Neutrophil (primary cell): ENCODE measurements around the gene TSPAN32.

Experiments used
- H3K27ac ChIP-seq: fragments of 200-600 bp; sonication (generic); 2 replicates; pipeline ENCODE4 v1.5.1; 2016; ENCODE audit warnings: mild to moderate bottlenecking, moderate library complexity
- H3K27me3 ChIP-seq: fragments of 200-600 bp; sonication (generic); 2 replicates; pipeline ENCODE4 v1.6.0; 2016; ENCODE audit warnings: mild to moderate bottlenecking
- H3K36me3 ChIP-seq: fragments of 200-600 bp; sonication (generic); 2 replicates; pipeline ENCODE4 v1.5.1; 2017
- H3K4me1 ChIP-seq, 2 experiments: fragments of 200-600 bp in 1 of 2; sonication (generic) in 1 of 2; 1 replicate in 1 of 2; 2 replicates in 1 of 2; pipeline versions ENCODE4 v1.5.1 to v1.6.1; 2013 to 2016; ENCODE audit warnings: low read depth in 1 of 2, low read length in 1 of 2, mild to moderate bottlenecking in 1 of 2, moderate library complexity in 1 of 2; ENCODE audit not compliant: control insufficient read depth in 1 of 2, insufficient read depth in 1 of 2
- H3K4me3 ChIP-seq, 2 experiments: fragments of 200-600 bp in 1 of 2; sonication (generic) in 1 of 2; 1 replicate in 1 of 2; 2 replicates in 1 of 2; pipeline ENCODE4 v1.5.1; 2013 to 2016; ENCODE audit warnings: low read depth in 1 of 2, low read length in 1 of 2, mild to moderate bottlenecking in 1 of 2, moderate library complexity in 1 of 2
- H3K9me3 ChIP-seq: fragments of 200-600 bp; sonication (generic); 2 replicates; pipeline ENCODE4 v1.5.1; 2016
- CTCF ChIP-seq: fragments of 200-600 bp; sonication (generic); IDR thresholded peaks from 2 replicates; pipeline ENCODE4 v1.5.1; 2016; ENCODE audit warnings: antibody characterized with exemption

TSPAN32 gene

GRCh38 chr11:2309251-2310072, 7.6 kb downstream of the TSPAN32 start:
- no peak overlapping the region for H3K4me3 ChIP-seq
- H3K27me3 ChIP-seq: no peaks in the 10 kb centered on the region
- H3K9me3 ChIP-seq: no peaks in the 10 kb centered on the region
- no peak overlapping the region for H3K27ac ChIP-seq
- TF ChIP-seq CTCF: no peak
- peaks cover 35 to 37% of the 10 kb centered on the region in 2 experiments for H3K4me1 ChIP-seq
- H3K36me3 ChIP-seq: peaks cover 12% of the 10 kb centered on the region

- Histone ChIP-seq H3K4me3 (no peak overlapping the region), H3K4me1 (peaks cover 27 to 29% of the 10 kb centered on the region in 2 experiments), H3K36me3 (peaks cover 18% of the 10 kb centered on the region), H3K27me3 (no peaks in the 10 kb centered on the region), H3K9me3 (no peaks in the 10 kb centered on the region), H3K27ac (no peak overlapping the region)
- TF ChIP-seq CTCF: no peak
Observed at GRCh38 chr11:2310073-2310785, 8.4 kb downstream of the TSPAN32 start.

GRCh38 chr11:2310786-2311352, 9.1 kb downstream of the TSPAN32 start:
- Histone ChIP-seq H3K4me1 (peaks cover 21 to 23% of the 10 kb centered on the region in 2 experiments), H3K9me3 (no peaks in the 10 kb centered on the region), H3K36me3 (peaks cover 25% of the 10 kb centered on the region), H3K27ac (no peak overlapping the region), H3K4me3 (no peak overlapping the region), H3K27me3 (no peaks in the 10 kb centered on the region)
- no peak for TF ChIP-seq CTCF

- Histone ChIP-seq H3K27ac (no peak overlapping the region), H3K27me3 (no peaks in the 10 kb centered on the region), H3K36me3 (peaks cover 32% of the 10 kb centered on the region), H3K4me1 (peaks cover 14 to 16% of the 10 kb centered on the region in 2 experiments), H3K9me3 (no peaks in the 10 kb centered on the region), H3K4me3 (no peak overlapping the region)
- no peak for TF ChIP-seq CTCF
Observed at GRCh38 chr11:2311353-2312133, 9.7 kb downstream of the TSPAN32 start.

GRCh38 chr11:2312232-2313042, 10.6 kb downstream of the TSPAN32 start:
- Histone ChIP-seq H3K4me1 (peaks cover 6 to 7% of the 10 kb centered on the region in 2 experiments), H3K27me3 (no peaks in the 10 kb centered on the region), H3K36me3 (peaks cover 40% of the 10 kb centered on the region), H3K4me3 (no peak overlapping the region), H3K27ac (no peak overlapping the region), H3K9me3 (no peaks in the 10 kb centered on the region)
- TF ChIP-seq CTCF: no peak
